GM12891 (cell line): Measurements from ENCODE around the gene PIK3R1.

Experiments used
- DNase-seq: peaks from one replicate; pipeline ENCODE4 v3.0.0; 2011; ENCODE audit warnings: low spot score; ENCODE audit not compliant: insufficient read length
- FAIRE-seq: peaks from 2 replicates; lab custom pipeline; 2011; peaks lifted over from hg19 to GRCh38; lab: Jason Lieb, UNC
- PAX5 ChIP-seq: IDR thresholded peaks from 2 replicates; pipeline ENCODE4 v1.6.1; 2011; ENCODE audit warnings: low read length, moderate library complexity, mild to moderate bottlenecking; ENCODE audit not compliant: insufficient read depth, severe bottlenecking
- POLR2A ChIP-seq: IDR thresholded peaks from 2 replicates; pipeline ENCODE4 v1.6.1; 2011; ENCODE audit warnings: low read depth, low read length, control low read depth
- POLR2AphosphoS5 ChIP-seq: IDR thresholded peaks from 2 replicates; pipeline ENCODE4 v1.6.1; 2011; ENCODE audit warnings: low read depth, low read length, control low read depth
- POU2F2 ChIP-seq: IDR thresholded peaks from 2 replicates; pipeline ENCODE4 v1.6.1; 2011; ENCODE audit warnings: low read depth, mild to moderate bottlenecking, control low read depth, low read length, moderate library complexity
- SPI1 ChIP-seq: IDR thresholded peaks from 2 replicates; pipeline ENCODE4 v1.6.1; 2011; ENCODE audit warnings: low read depth, low read length, control low read depth
- TAF1 ChIP-seq: IDR thresholded peaks from 2 replicates; pipeline ENCODE4 v1.6.1; 2011; ENCODE audit warnings: low read depth, low read length, control low read depth

PIK3R1 gene

GRCh38 chr5:68216245-68217046 is 890 bp downstream of the PIK3R1 start:
- TF ChIP-seq POLR2A (no peak; the same call in 1 of the 2 replicates), POLR2AphosphoS5 (no peak), POU2F2 (no peak), PAX5 (no peak), SPI1 (no peak), TAF1 (no peak)
- peak; percentile 57 for FAIRE-seq
- DNase-seq: peak; percentile 53

- FAIRE-seq (no peak), DNase-seq (no peak)
- TF ChIP-seq POLR2AphosphoS5: no peak
- no peak for TF ChIP-seq POU2F2
- no peak for TF ChIP-seq TAF1
- no peak for TF ChIP-seq POLR2A
- TF ChIP-seq PAX5: no peak
- no peak for TF ChIP-seq SPI1
Observed at GRCh38 chr5:68217047-68217355, 1.4 kb downstream of the PIK3R1 start.

- DNase-seq: no peak
Observed at GRCh38 chr5:68217528-68217927, 2.0 kb downstream of the PIK3R1 start.

GRCh38 chr5:68219161-68219816 is 3.7 kb downstream of the PIK3R1 start:
- DNase-seq (no peak), FAIRE-seq (no peak)
- TF ChIP-seq SPI1 (no peak), POU2F2 (no peak), PAX5 (no peak), TAF1 (no peak), POLR2AphosphoS5 (no peak), POLR2A (no peak)

More at GRCh38 chr5:68217528-68217927, 2.0 kb downstream of the PIK3R1 start:
- TF ChIP-seq PAX5: no peak
- no peak for TF ChIP-seq POLR2AphosphoS5
- no peak for TF ChIP-seq POU2F2
- FAIRE-seq: no peak

GRCh38 chr5:68220260-68220659 is 4.7 kb downstream of the PIK3R1 start:
- DNase-seq (no peak), FAIRE-seq (no peak)
- TF ChIP-seq PAX5 (no peak), SPI1 (no peak), TAF1 (no peak), POU2F2 (no peak), POLR2AphosphoS5 (no peak), POLR2A (no peak)

- no peak for FAIRE-seq
Observed at GRCh38 chr5:68220914-68221313, 5.4 kb downstream of the PIK3R1 start.

GRCh38 chr5:68221488-68221887 is 5.9 kb downstream of the PIK3R1 start:
- no peak for FAIRE-seq
- DNase-seq: no peak
- TF ChIP-seq POLR2A: no peak
- TF ChIP-seq TAF1: no peak
- TF ChIP-seq SPI1: no peak
- no peak for TF ChIP-seq PAX5
- TF ChIP-seq POLR2AphosphoS5: no peak
- no peak for TF ChIP-seq POU2F2

More at GRCh38 chr5:68220914-68221313, 5.4 kb downstream of the PIK3R1 start:
- DNase-seq: no peak
- TF ChIP-seq SPI1 (no peak), POLR2A (no peak)

DNA sequence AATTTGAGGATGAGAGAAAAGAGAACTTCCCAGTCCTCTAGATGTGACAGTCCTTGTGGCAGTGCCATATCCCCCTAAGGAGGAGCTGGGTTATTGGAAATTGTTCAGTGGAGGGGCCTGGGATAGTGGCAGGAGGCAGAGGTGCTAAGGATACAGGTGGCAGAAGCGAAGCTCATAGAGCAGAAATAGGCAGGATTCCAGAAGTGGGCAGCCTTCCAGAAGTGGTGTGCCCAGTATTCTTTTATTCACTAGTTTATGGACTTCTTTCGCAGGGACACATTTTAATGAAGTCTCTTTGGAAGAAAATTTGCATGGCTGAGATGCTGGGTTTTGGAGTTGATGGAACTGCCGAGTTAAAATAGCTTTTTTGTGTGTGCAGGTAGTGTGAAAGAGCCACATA is 6.8 kb downstream of the PIK3R1 start:
- TF ChIP-seq PAX5 (no peak), SPI1 (no peak), TAF1 (no peak), POLR2A (no peak), POLR2AphosphoS5 (no peak), POU2F2 (no peak)
- FAIRE-seq: no peak
- no peak for DNase-seq

DNA sequence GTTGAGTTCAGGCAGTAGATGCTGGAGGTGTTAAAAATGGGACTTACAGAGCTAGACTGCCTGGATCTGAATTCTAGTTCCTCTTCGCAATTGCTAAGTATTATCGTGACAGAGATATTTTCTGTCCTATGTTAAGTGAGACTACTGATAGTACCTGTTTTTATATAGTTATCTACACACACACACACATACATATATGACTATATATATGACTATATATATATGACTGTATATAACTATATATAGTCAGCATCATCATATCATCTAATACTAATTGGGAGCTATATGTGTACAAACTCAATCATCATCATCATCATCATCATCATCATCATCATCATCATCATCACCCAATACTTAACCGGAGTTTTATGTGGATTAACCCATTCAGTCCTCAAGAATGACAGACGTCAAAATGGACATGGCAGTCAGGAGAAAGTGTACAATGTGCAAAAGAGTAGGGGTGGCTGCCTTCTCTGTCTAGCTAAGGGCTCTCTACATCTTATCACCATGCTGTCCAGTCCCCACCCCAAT is 7.3 kb downstream of the PIK3R1 start:
- no peak for DNase-seq
- TF ChIP-seq PAX5: no peak
- TF ChIP-seq POU2F2: no peak
- no peak for TF ChIP-seq TAF1
- no peak for TF ChIP-seq SPI1
- TF ChIP-seq POLR2AphosphoS5: no peak
- no peak for TF ChIP-seq POLR2A
- FAIRE-seq: no peak

GRCh38 chr5:68223904-68224303 is 8.3 kb downstream of the PIK3R1 start:
- FAIRE-seq (no peak), DNase-seq (no peak)
- TF ChIP-seq POLR2AphosphoS5 (no peak), SPI1 (no peak), POLR2A (no peak), TAF1 (no peak), PAX5 (no peak), POU2F2 (no peak)
